Gastrocnemius medialis (tissue), 4 donors: ENCODE data around the gene AVL9. TPM values are rescaled to one million over a fixed set of nuclear protein-coding genes. Genes with fewer than 3 reads are reported as not detected.

Source experiments
- ATAC-seq, 2 donors: fragments of 150-250 bp; one replicate each; pipeline ENCODE4 v1.9.1; 2016
- DNase-seq, 2 donors: peaks; one replicate each; pipeline ENCODE4 v3.0.0-alpha.2; 2019
- H3K27ac ChIP-seq, 4 donors: fragments of 200-600 bp; sonication (generic); 1 replicate in 1 of 4; 2 replicates in 3 of 4; pipeline ENCODE4 v1.5.1; 2016 to 2018; ENCODE audit warnings: mild to moderate bottlenecking in 2 of 4, moderate library complexity in 1 of 4
- H3K27me3 ChIP-seq, 3 donors: fragments of 200-600 bp; sonication (generic) in 2 of 3; 1 replicate in 1 of 3; 2 replicates in 2 of 3; pipeline versions ENCODE4 v1.5.1 to v1.6.0; 2016 to 2019; ENCODE audit warnings: mild to moderate bottlenecking in 1 of 3, moderate library complexity in 1 of 3
- H3K36me3 ChIP-seq, 2 donors: fragments of 200-600 bp; sonication (generic) in 1 of 2; one replicate each; pipeline ENCODE4 v1.5.1; 2017 to 2018
- H3K4me1 ChIP-seq, 2 donors: fragments of 200-600 bp; sonication (generic) in 1 of 2; one replicate each; pipeline ENCODE4 v1.5.1; 2016 to 2017; ENCODE audit warnings: mild to moderate bottlenecking in 2 of 2
- H3K4me3 ChIP-seq, 4 donors: fragments of 200-600 bp; sonication (generic) in 3 of 4; 1 replicate in 1 of 4; 2 replicates in 3 of 4; pipeline ENCODE4 v1.5.1; 2016 to 2019; ENCODE audit warnings: mild to moderate bottlenecking in 2 of 4
- H3K9me3 ChIP-seq, 3 donors: fragments of 200-600 bp; sonication (generic) in 2 of 3; 1 replicate in 1 of 3; 2 replicates in 2 of 3; pipeline ENCODE4 v1.5.1; 2016 to 2019
- POLR2A ChIP-seq, 2 donors: fragments of 450-650 bp; IDR thresholded peaks; one replicate each; pipeline ENCODE4 v1.6.1; 2017; ENCODE audit warnings: antibody characterized with exemption in 2 of 2, mild to moderate bottlenecking in 2 of 2, moderate library complexity in 2 of 2
- in situ Hi-C, 4 donors: fragments of 200-750 bp; cut with MboI; loops; one replicate each; pipeline versions ENCODE4 v1.15.0 to v1.8.0; 2017; ENCODE audit warnings: low sequenced_read_pairs in 4 of 4
- intact Hi-C: fragments of 100-400 bp; cut with DNase I; formaldehyde crosslinking; loops from one replicate; pipeline ENCODE4 v1.15.1; 2023; ENCODE audit warnings: low total_unique reads
- total RNA-seq, 4 donors: library from RNA; depleted of rRNA; stranded (reverse); fragments of >200 nt; gene quantifications; one replicate each; pipeline versions ENCODE4 v1.1.0 to v1.2.3, GENCODE V29; 2016
- TF ChIP-seq, protein P1 (sequence below), 5 experiments: fragments of 450-650 bp in 3 of 5; fragments of 200-600 bp in 2 of 5; sonication (generic) in 2 of 5; IDR thresholded peaks in 4 of 5; conservative IDR thresholded peaks in 1 of 5; 1 replicate in 4 of 5; 2 replicates in 1 of 5; pipeline ENCODE4 v1.5.1; 2016 to 2019; ENCODE audit warnings: antibody characterized with exemption in 5 of 5, mild to moderate bottlenecking in 3 of 5, moderate library complexity in 3 of 5

The AVL9 gene
- total RNA-seq, 4 donors from 2014 or later = 22.3 to 27.6 (median 25.5) TPM

DNA sequence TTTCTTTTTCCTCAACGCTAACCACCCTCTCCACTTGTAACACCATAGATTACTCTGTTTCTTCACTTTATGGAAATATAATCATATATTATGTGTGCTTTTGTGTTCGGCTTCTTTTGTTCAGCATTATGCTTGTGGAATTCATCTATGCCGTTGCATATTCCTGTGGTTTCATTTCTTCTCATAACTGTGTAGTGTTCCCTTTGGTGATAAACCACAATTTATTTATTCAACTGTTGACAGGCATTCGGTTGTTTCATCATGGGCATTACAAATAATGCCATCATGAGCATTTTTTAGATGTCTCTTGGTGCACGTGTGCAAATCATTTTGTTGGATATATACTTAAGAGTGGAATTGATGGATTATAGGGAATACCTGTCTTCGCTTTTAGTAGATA, 12.1 kb downstream of the AVL9 start:
- DNase-seq = no peak
- no peak overlapping the region for H3K27ac ChIP-seq
- no peak overlapping the region for H3K4me3 ChIP-seq
- no peak for ATAC-seq
- TF ChIP-seq POLR2A (IDR thresholded peaks at IDR 0.05) = no peak
- TF ChIP-seq, protein P1, sequence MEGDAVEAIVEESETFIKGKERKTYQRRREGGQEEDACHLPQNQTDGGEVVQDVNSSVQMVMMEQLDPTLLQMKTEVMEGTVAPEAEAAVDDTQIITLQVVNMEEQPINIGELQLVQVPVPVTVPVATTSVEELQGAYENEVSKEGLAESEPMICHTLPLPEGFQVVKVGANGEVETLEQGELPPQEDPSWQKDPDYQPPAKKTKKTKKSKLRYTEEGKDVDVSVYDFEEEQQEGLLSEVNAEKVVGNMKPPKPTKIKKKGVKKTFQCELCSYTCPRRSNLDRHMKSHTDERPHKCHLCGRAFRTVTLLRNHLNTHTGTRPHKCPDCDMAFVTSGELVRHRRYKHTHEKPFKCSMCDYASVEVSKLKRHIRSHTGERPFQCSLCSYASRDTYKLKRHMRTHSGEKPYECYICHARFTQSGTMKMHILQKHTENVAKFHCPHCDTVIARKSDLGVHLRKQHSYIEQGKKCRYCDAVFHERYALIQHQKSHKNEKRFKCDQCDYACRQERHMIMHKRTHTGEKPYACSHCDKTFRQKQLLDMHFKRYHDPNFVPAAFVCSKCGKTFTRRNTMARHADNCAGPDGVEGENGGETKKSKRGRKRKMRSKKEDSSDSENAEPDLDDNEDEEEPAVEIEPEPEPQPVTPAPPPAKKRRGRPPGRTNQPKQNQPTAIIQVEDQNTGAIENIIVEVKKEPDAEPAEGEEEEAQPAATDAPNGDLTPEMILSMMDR (IDR thresholded peaks at IDR 0.05 in 4 of 5, conservative IDR thresholded peaks at IDR 0.05 in 1 of 5) = no peak
- H3K27me3 ChIP-seq = no peaks in the 10 kb centered on the region
- intact Hi-C loops (no loop called here), in situ Hi-C loops (no loop called here)
- peaks cover 3 to 5% of the 10 kb centered on the region in 2 donors for H3K4me1 ChIP-seq
- no peaks in the 10 kb centered on the region for H3K9me3 ChIP-seq
- H3K36me3 ChIP-seq = no peaks in the 10 kb centered on the region

DNA sequence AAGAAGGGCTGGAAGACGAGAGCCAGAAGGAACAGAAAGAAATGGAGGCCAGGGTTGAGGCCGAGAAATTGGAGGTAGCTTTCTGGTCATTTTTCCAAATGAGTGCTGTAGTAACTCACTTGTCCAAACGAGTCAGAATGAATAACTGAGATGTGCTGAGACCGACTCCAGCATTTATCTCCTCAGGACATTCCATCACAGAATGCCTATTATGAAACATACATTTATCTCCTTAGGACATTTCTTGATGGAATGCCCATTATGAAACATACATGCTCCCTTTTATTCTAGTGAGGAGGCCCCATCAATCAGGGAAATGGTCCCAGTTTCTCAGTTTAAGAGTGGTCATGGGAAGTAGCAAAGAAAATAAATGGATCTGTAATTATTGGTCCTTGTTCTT, 16.5 kb downstream of the AVL9 start:
- no peak overlapping the region for H3K27ac ChIP-seq
- H3K27me3 ChIP-seq = no peaks in the 10 kb centered on the region
- ATAC-seq (no peak), DNase-seq (no peak)
- no peak overlapping the region for H3K4me3 ChIP-seq
- in situ Hi-C loops = no loop called here
- no peaks in the 10 kb centered on the region for H3K9me3 ChIP-seq
- no peak for TF ChIP-seq POLR2A (IDR thresholded peaks at IDR 0.05)
- TF ChIP-seq, protein P1 (IDR thresholded peaks at IDR 0.05 in 4 of 5, conservative IDR thresholded peaks at IDR 0.05 in 1 of 5) = no peak
- intact Hi-C loops = no loop called here
- no peaks in the 10 kb centered on the region for H3K4me1 ChIP-seq
- H3K36me3 ChIP-seq = no peaks in the 10 kb centered on the region

DNA sequence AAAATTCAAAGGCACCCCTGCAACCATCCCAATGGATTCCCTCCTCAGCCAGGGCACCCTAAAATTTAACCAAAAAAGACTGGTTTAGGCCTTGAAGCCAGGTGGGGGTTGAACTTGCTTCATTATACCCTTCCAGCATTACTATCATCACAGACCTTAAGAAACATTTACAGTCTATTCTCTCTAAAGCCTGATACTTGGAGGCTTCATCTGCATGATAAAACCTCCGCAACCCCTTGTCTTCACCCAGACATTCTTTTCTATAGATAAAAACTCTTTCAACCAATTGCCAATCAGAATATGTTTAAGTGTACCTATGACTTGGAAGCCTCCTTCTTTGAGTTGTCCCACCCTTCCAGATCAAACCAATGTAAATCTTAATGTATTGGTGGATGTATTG, 17.9 kb downstream of the AVL9 start:
- no peak for ATAC-seq
- no peak overlapping the region for H3K27ac ChIP-seq
- H3K9me3 ChIP-seq = no peaks in the 10 kb centered on the region
- intact Hi-C loops (no loop called here), in situ Hi-C loops (no loop called here)
- TF ChIP-seq, protein P1 (IDR thresholded peaks at IDR 0.05 in 4 of 5, conservative IDR thresholded peaks at IDR 0.05 in 1 of 5) = no peak
- TF ChIP-seq POLR2A (IDR thresholded peaks at IDR 0.05) = no peak
- H3K4me3 ChIP-seq = no peak overlapping the region
- no peaks in the 10 kb centered on the region for H3K27me3 ChIP-seq
- DNase-seq = no peak
- H3K4me1 ChIP-seq = no peaks in the 10 kb centered on the region
- no peaks in the 10 kb centered on the region for H3K36me3 ChIP-seq

DNA sequence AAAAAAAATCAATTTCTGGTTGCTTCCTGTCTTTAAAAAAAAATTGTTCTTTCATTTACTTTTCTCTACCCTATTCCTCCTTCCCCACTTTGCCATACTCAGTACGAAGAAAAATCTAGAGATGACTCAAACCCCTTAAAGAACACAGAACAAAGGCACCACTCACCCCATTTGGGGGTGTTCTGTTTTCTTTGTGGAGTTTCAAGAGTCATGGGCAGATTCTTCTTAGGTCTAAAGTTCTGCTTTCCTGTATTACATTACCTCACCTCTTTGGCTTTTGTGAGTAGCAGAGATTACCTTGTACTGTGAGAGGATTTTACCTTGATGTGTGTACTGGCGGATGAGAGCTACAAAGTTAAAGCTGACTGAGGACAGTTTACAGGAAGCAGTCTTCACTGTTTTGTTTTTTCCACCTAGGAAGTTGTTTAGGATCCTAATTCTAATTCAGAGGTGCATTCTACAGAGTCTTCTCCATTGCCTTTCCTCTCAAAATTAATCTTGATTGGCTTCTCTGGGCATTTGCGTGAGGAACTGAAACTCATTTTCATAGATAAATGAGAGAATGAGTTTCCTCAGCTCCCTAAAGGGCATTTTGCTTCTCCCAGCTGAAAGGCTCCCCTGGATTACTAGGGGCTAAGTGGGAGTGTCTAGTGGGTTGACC, 20.7 kb downstream of the AVL9 start:
- Histone ChIP-seq H3K4me1 (no peaks in the 10 kb centered on the region), H3K27me3 (no peaks in the 10 kb centered on the region), H3K27ac (no peak overlapping the region), H3K9me3 (no peaks in the 10 kb centered on the region), H3K4me3 (no peak overlapping the region), H3K36me3 (no peaks in the 10 kb centered on the region)
- ATAC-seq = no peak
- no peak for TF ChIP-seq POLR2A (IDR thresholded peaks at IDR 0.05)
- TF ChIP-seq, protein P1 (IDR thresholded peaks at IDR 0.05 in 4 of 5, conservative IDR thresholded peaks at IDR 0.05 in 1 of 5) = no peak
- in situ Hi-C loops = no loop called here
- intact Hi-C loops = no loop called here
- DNase-seq = no peak
